Sigmoid colon (tissue), 3 donors: ENCODE data around the gene BBC3.

ENCODE experiments used
- POLR2A ChIP-seq, 2 donors: fragments of 450-650 bp; IDR thresholded peaks; one replicate each; pipeline ENCODE4 v1.6.1; 2016; ENCODE audit warnings: antibody characterized with exemption in 2 of 2, mild to moderate bottlenecking in 2 of 2, moderate library complexity in 2 of 2
- TF ChIP-seq, protein P1 (sequence below), 4 experiments: fragments of 450-650 bp in 3 of 4; fragments of 200-600 bp in 1 of 4; IDR thresholded peaks; one replicate each; pipeline ENCODE4 v1.5.1; 2016 to 2019; ENCODE audit warnings: antibody characterized with exemption in 4 of 4, mild to moderate bottlenecking in 3 of 4, moderate library complexity in 2 of 4

DNA sequence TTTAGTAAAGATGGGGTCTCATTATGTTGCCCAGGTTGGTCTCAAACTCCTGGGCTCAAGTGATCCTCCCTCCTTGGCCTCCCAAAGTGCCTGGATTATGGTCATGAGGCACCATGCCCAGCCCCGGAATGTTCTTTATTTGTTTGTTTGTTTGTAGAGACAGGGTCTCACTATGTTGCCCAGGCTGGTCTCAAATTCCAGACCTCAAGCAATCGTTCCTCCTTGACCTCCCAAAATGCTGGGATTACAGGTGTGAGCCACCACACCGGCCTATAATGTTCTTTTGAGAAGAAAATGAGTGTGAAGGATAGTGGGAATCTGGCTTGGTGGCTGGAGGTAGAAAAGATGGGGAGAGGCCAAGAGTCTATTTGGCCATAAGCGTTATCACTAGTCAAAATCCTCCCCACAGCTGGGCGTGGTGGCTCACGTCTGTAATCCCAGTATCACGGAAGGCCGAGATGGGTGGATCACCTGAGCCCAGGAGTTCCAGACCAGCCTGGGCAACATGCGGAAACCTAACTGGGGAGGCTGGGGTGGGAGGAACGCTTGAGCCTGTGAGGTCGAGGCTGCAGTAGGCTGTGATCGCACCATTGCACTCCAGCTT, 5.2 kb upstream of the BBC3 start:
- TF ChIP-seq, protein P1, sequence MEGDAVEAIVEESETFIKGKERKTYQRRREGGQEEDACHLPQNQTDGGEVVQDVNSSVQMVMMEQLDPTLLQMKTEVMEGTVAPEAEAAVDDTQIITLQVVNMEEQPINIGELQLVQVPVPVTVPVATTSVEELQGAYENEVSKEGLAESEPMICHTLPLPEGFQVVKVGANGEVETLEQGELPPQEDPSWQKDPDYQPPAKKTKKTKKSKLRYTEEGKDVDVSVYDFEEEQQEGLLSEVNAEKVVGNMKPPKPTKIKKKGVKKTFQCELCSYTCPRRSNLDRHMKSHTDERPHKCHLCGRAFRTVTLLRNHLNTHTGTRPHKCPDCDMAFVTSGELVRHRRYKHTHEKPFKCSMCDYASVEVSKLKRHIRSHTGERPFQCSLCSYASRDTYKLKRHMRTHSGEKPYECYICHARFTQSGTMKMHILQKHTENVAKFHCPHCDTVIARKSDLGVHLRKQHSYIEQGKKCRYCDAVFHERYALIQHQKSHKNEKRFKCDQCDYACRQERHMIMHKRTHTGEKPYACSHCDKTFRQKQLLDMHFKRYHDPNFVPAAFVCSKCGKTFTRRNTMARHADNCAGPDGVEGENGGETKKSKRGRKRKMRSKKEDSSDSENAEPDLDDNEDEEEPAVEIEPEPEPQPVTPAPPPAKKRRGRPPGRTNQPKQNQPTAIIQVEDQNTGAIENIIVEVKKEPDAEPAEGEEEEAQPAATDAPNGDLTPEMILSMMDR (IDR thresholded peaks at IDR 0.05) = no peak
- TF ChIP-seq POLR2A (IDR thresholded peaks at IDR 0.05) = no peak
